Endothelial cell of umbilical vein (primary cell): ENCODE results near the gene CYSLTR2. TPM values are rescaled to one million over a fixed set of nuclear protein-coding genes. Genes with fewer than 3 reads are reported as not detected.

Experiments
- BruUV-seq: library from RNA; stranded (reverse); fragments of 400-500 nt; replicated peaks from 2 replicates; lab custom pipeline; 2021; lab: Mats Ljungman, UMichigan
- CTCF ChIA-PET: fragments of 300-600, 350-600 bp; sonication (Branson Sonifier 250); formaldehyde crosslinking; loops from one replicate; lab custom pipeline; 2021; ENCODE audit warnings: antibody characterized with exemption, inconsistent platforms; lab: Charles Lee
- POLR2A ChIA-PET: fragments of 300-600, 350-600 bp; sonication (Branson Sonifier 250); formaldehyde crosslinking; loops from one replicate; lab custom pipeline; 2021; ENCODE audit warnings: antibody characterized with exemption, inconsistent platforms; lab: Charles Lee
- DNase-seq: peaks from one replicate; pipeline ENCODE4 v3.0.0-alpha.2; 2011; ENCODE audit warnings: low read depth, low spot score
- FAIRE-seq: peaks from 2 replicates; lab custom pipeline; 2011; peaks lifted over from hg19 to GRCh38; lab: Jason Lieb, UNC
- H2AFZ ChIP-seq: 2 replicates; pipeline ENCODE4 v1.6.0; 2012; ENCODE audit warnings: low read depth, low read length, control low read depth, inconsistent platforms
- H3K27ac ChIP-seq: 2 replicates; pipeline ENCODE4 v1.5.1; 2011; ENCODE audit warnings: low read depth, mild to moderate bottlenecking, control low read depth, low read length, moderate library complexity; ENCODE audit not compliant: insufficient read depth
- H3K27me3 ChIP-seq, 2 experiments: 2 replicates each; pipeline versions ENCODE4 v1.6.0 to v1.6.1; 2011; ENCODE audit warnings: low read length in 2 of 2, mixed read lengths in 1 of 2; ENCODE audit not compliant: control insufficient read depth in 2 of 2, insufficient read depth in 2 of 2
- H3K36me3 ChIP-seq, 2 experiments: 2 replicates in 1 of 2; 3 replicates in 1 of 2; pipeline ENCODE4 v1.5.1; 2011; ENCODE audit warnings: low read length in 2 of 2, mild to moderate bottlenecking in 1 of 2, moderate library complexity in 1 of 2; ENCODE audit not compliant: control insufficient read depth in 2 of 2, insufficient read depth in 2 of 2; ENCODE audit errors: extremely low read depth in 1 of 2
- H3K4me1 ChIP-seq: 3 replicates; pipeline ENCODE4 v1.5.1; 2011; ENCODE audit warnings: mild to moderate bottlenecking, low read length; ENCODE audit not compliant: control insufficient read depth, insufficient read depth; ENCODE audit errors: extremely low read depth
- H3K4me2 ChIP-seq: 2 replicates; pipeline ENCODE4 v1.6.1; 2011; ENCODE audit warnings: low read length, control low read depth, mixed read lengths; ENCODE audit not compliant: insufficient read depth
- H3K4me3 ChIP-seq, 3 experiments: fragments of 200-600 bp in 1 of 3; sonication (generic), shearing (Covaris generic) in 1 of 3; replicated peaks in 1 of 3; 2 replicates each; pipeline ENCODE4 v1.5.1; 2011 to 2016; ENCODE audit warnings: control low read depth in 3 of 3, low read length in 3 of 3, mild to moderate bottlenecking in 2 of 3, inconsistent platforms in 1 of 3, low read depth in 1 of 3, moderate library complexity in 1 of 3; ENCODE audit not compliant: insufficient read depth in 1 of 3
- H3K79me2 ChIP-seq: 2 replicates; pipeline ENCODE4 v1.6.0; 2012; ENCODE audit warnings: low read length, inconsistent platforms; ENCODE audit not compliant: control insufficient read depth, insufficient read depth
- H3K9ac ChIP-seq: replicated peaks from 2 replicates; pipeline ENCODE3; 2011; ENCODE audit warnings: low read length, control low read depth; ENCODE audit not compliant: insufficient read depth; ENCODE audit errors: extremely low read depth
- H3K9me1 ChIP-seq: replicated peaks from 3 replicates; pipeline ENCODE4 v1.6.0; 2011; ENCODE audit warnings: mild to moderate bottlenecking, low read length; ENCODE audit not compliant: control insufficient read depth, insufficient read depth; ENCODE audit errors: extremely low read depth
- H3K9me3 ChIP-seq: replicated peaks from 2 replicates; pipeline ENCODE4 v1.5.1; 2012; ENCODE audit warnings: low read length, inconsistent platforms; ENCODE audit not compliant: control insufficient read depth, insufficient read depth
- H4K20me1 ChIP-seq: replicated peaks from 2 replicates; pipeline ENCODE3; 2011; ENCODE audit warnings: mild to moderate bottlenecking, low read length; ENCODE audit not compliant: control insufficient read depth, insufficient read depth; ENCODE audit errors: extremely low read depth
- EZH2 ChIP-seq: IDR thresholded peaks from 2 replicates; pipeline ENCODE4 v1.6.1; 2012; ENCODE audit warnings: borderline replicate concordance, low read depth, mild to moderate bottlenecking, moderate library complexity, low read length, inconsistent platforms; ENCODE audit not compliant: severe bottlenecking
- FOS ChIP-seq: IDR thresholded peaks from 2 replicates; pipeline ENCODE4 v1.6.1; 2011; ENCODE audit warnings: mild to moderate bottlenecking, low read length, moderate library complexity, borderline replicate concordance; ENCODE audit not compliant: insufficient read depth
- GATA2 ChIP-seq: IDR thresholded peaks from 2 replicates; pipeline ENCODE4 v1.7.0; 2011; ENCODE audit warnings: low read depth, mild to moderate bottlenecking, moderate library complexity, mixed read lengths, low read length; ENCODE audit not compliant: insufficient read length, insufficient read depth
- MYC ChIP-seq: IDR thresholded peaks from one replicate; pipeline ENCODE4 v1.6.1; 2011; ENCODE audit warnings: mild to moderate bottlenecking, low read depth, low read length
- POLR2A ChIP-seq: IDR thresholded peaks from 2 replicates; pipeline ENCODE4 v1.6.1; 2012; ENCODE audit warnings: low read depth, mild to moderate bottlenecking, control low read depth, low read length
- POLR2AphosphoS5 ChIP-seq: IDR thresholded peaks from 2 replicates; pipeline ENCODE4 v1.6.1; 2012; ENCODE audit warnings: low read depth, mild to moderate bottlenecking, control low read depth, low read length, moderate library complexity; ENCODE audit not compliant: insufficient read depth
- dilution Hi-C: fragments of 300-500 bp; cut with MboI; formaldehyde crosslinking; loops from one replicate; pipeline ENCODE4 v1.15.0; 2019; ENCODE audit warnings: low sequenced_read_pairs; ENCODE audit not compliant: extremely low pct_ligation_motif_present
- intact Hi-C: fragments of 100-400 bp; cut with micrococcal nuclease; formaldehyde crosslinking; loops from one replicate; pipeline ENCODE4 v1.10.0; 2022
- polyA plus RNA-seq, 4 experiments: library from polyadenylated mRNA; depleted of rRNA in 3 of 4; stranded (reverse) in 3 of 4; unstranded in 1 of 4; fragments of >200 nt; gene quantifications; 2 replicates each; pipeline versions ENCODE4 v1.2.1 to v1.2.3, GENCODE V29; 2011 to 2012; ENCODE audit warnings: missing spikeins in 1 of 4
- total RNA-seq: library from RNA; stranded (reverse); gene quantifications from 2 replicates; pipeline ENCODE4 v1.2.3, GENCODE V29; 2021
- TF ChIP-seq, protein P1 (sequence below): IDR thresholded peaks from 2 replicates; pipeline ENCODE4 v1.6.1; 2011; ENCODE audit not compliant: insufficient read depth, insufficient read length

The CYSLTR2 gene
- total and polyA plus RNA-seq, 2 donors (not counting 3 experiments of a cell fraction or from before 2014, with no cell fraction given): 0.10 to 0.31 TPM

- no peaks in the 10 kb centered on the region for H3K79me2 ChIP-seq
- no peaks in the 10 kb centered on the region for H3K9me3 ChIP-seq
- dilution Hi-C loops: no loop called here
- H3K9me1 ChIP-seq: no peaks in the 10 kb centered on the region
- TF ChIP-seq POLR2AphosphoS5 (no peak), MYC (no peak), POLR2A (no peak), FOS (no peak)
- no peaks in the 10 kb centered on the region for H3K4me1 ChIP-seq
- POLR2A ChIA-PET: no interaction called here
- peaks cover 0 to 1% of the 10 kb centered on the region in 2 experiments for H3K27me3 ChIP-seq
- DNase-seq: no peak
- intact Hi-C loops: no loop called here
- FAIRE-seq: no peak
- BruUV-seq: no TSS peak
- no peak overlapping the region for H2AFZ ChIP-seq
- no peak overlapping the region for H3K4me2 ChIP-seq
- CTCF ChIA-PET: interaction anchor here (1.0 kb wide), 1 partner anchor 24 kb away, joined by 3 read pairs; no protein-coding TSS in a partner anchor
- H3K9ac ChIP-seq: no peak overlapping the region
- H3K27ac ChIP-seq: no peak overlapping the region
- no peak overlapping the region for H3K4me3 ChIP-seq
- no peaks in the 10 kb centered on the region for H4K20me1 ChIP-seq
- no peaks in the 10 kb centered on the region for H3K36me3 ChIP-seq
Measured at GRCh38 chr13:48715977-48716376, 62.2 kb downstream of the CYSLTR2 start.

GRCh38 chr13:48720621-48721020 is 66.9 kb downstream of the CYSLTR2 start:
- intact Hi-C loops: no loop called here
- Histone ChIP-seq H2AFZ (no peak overlapping the region), H3K36me3 (no peaks in the 10 kb centered on the region), H3K27ac (no peak overlapping the region), H3K27me3 (peaks cover 6 to 10% of the 10 kb centered on the region in 2 experiments), H4K20me1 (no peaks in the 10 kb centered on the region), H3K9ac (no peak overlapping the region), H3K4me3 (no peak overlapping the region), H3K9me1 (no peaks in the 10 kb centered on the region), H3K4me2 (no peak overlapping the region), H3K4me1 (no peaks in the 10 kb centered on the region), H3K9me3 (no peaks in the 10 kb centered on the region), H3K79me2 (no peaks in the 10 kb centered on the region)
- CTCF ChIA-PET: interaction anchor here (1.2 kb wide), 1 partner anchor 11 kb away, joined by 4 read pairs; no protein-coding TSS in a partner anchor
- FAIRE-seq (no peak), DNase-seq (no peak)
- dilution Hi-C loops: no loop called here
- BruUV-seq: no TSS peak
- TF ChIP-seq, protein P1, sequence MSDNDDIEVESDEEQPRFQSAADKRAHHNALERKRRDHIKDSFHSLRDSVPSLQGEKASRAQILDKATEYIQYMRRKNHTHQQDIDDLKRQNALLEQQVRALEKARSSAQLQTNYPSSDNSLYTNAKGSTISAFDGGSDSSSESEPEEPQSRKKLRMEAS: no peak
- TF ChIP-seq EZH2 (no peak), POLR2A (no peak), POLR2AphosphoS5 (no peak), MYC (no peak), GATA2 (no peak)
- POLR2A ChIA-PET: no interaction called here
